Activated CD8-positive, alpha-beta memory T cell treated with anti-CD3 and anti-CD28 coated beads, Interleukin-2, amount 50 U/mL, for 1 hour (primary cell): ENCODE measurements around the gene TGM2.

Source experiments
- DNase-seq: peaks from one replicate; pipeline ENCODE4 v3.0.0-alpha.2; 2020; ENCODE audit errors: extremely low read depth

Gene TGM2

DNA sequence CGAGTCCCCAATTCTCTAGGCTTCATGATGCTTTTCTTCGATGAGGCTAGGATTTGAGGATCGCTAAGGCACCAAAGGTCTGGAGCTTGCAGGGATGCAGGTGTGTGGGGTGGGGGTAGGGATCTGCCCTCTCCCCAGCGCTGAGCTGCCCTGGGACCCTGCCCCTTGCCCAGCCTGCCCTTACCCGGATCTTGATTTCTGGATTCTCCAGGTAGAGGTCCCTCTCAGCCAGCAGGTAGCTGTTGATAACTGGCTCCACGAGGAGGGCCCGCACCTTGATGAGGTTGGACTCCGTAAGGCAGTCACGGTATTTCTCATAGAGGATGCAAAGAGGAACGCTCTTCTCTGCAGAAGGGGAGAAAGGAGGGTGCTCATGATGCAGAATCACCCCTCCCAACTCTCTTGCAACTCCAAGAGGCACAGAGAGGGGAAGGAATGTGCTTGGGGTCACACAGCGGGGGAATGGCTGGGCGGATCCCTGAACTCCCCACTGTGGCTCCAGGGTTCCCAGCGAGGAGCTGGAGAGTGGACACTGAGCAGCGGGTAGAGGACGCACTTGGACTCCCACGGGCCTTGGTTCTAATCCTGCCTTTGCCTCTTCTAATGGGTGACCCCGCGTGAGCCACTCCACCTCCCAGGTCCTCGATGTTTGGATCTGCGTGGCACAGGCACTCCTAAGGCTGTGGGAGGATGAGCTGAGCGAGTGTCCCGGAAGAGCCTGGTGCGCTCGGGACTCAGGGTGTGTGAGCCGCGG, 32.7 kb downstream of the TGM2 start:
- DNase-seq, result no peak

DNA sequence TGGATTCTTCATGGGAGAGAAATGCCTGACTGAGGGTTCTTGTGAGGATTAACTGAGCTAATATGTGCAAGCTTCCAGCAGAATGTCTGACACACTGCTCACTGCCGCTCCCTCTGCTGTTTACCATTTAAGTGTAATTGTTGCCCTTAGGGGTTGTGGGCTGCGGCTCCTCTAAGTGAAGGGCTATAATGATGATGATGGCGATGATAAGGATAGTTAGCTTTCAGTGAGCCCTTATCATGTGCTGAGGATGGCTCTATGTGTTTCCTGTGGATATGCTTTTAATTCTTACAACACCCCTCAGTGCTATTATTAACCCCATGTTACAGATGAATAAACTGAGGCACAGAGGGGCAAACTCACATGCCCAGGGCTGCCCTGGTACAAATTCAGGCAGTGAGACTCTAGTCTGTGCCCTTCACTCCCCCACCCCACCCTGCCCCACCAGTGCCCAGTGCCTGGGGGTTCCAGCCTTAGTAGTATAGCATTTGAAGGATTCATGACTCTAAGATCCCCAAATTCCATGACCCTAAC, 33.4 kb downstream of the TGM2 start:
- no peak for DNase-seq

DNA sequence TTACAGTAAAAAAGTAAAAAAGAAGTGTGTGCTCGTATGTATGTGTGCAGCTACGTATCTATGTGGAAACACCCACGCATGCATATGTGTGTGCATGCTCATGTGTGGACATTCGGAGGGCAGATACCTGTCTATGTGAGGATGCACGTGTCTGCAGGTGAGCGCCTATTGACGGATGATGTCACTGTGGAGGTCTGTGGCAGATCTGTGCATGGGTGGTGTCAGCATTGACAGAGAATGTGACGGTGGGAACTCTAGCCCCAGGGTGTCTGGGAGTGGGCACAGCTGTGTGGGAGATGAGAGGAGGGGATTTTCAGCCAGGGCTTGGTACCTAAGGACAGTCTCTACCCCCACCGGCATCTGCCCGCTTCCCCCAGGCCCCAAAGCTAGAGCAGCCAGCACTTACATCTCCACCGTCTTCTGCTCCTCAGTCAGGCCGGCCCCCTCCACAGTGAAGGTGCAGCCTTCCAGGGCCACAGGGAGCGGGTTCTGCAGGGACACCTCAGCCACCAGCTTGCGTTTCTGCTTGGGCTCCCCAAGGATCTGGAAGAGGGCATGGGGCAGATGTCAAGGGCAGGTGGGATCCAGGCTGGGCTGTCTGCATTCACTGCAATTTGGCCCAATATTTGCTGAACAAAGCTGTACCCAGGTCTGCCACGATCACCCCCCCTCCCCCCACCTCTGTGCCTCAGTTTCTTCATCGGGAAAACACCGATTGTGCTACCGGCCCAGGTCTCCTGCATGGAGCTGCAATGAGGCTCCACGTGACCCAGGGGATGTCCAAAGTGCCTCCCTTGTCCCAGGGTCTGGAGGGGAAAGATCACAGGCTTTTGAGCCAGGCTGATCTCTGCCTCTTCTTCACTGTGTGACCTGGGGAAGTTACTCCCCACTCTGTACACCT, 34.1 kb downstream of the TGM2 start:
- DNase-seq, result no peak

DNA sequence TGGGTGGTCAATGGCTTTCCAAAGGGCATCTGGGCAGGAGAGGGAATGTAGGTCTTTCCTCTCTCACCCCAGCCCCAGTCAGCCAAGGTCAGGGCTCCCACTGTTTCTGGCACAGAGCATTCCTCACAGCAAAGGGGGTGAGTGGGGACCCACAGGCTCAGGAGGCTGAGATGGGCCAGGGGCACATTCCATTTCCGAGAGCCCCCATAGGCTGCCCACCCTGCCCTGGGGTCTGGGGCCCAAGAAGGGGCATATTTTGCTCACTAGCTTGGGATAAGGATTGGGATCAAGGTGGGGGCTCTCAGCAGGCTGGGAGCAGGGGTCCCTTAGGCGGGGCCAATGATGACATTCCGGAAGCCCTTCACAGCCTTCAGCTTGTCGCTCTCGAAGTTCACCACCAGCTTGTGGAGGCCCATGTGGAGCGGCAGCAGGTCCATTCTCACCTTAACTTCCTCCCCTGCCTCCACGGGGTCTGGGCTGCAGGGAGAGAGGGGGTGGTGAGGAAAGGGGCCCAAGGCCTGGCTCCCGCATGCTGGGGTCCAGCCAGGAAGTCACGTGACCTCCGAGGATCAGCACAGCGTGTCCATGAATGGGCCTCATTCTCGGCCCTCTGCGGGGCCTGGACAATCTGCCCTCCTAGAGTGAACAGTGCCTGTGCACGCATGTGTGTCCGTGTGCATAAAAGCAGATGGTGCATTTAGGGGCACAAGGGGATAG, 35.0 kb downstream of the TGM2 start:
- DNase-seq, result no peak

DNA sequence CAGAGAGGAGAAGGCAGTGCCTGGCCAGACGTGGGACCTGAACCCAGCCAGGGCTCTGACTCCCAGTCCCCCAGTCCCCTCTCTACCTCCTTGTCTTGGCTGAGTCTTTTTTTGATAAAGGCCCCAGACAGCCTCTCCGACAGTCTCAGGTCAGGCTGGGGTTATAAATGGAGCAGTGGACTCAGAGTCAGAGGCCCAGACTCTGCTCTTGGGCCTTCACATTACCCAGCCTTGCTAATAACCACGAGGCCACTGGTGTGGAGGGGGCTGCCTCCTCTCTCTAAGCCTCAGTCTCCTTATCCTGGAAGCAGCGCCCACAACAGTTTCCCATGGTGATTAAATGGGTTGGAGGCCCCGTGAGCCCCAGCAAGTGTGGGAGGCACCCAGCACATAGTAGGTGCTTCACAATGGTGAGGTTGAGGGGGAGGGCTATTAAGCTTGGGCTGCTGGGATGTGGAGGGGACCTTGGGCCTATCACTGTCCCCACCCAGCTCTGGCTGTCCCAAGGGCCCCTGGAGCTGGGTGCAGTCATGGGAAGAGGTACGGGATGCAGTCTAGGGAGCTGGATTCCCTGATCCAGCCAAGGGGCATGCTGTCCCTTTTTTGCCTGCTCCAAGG, 35.7 kb downstream of the TGM2 start:
- DNase-seq, result no peak

DNA sequence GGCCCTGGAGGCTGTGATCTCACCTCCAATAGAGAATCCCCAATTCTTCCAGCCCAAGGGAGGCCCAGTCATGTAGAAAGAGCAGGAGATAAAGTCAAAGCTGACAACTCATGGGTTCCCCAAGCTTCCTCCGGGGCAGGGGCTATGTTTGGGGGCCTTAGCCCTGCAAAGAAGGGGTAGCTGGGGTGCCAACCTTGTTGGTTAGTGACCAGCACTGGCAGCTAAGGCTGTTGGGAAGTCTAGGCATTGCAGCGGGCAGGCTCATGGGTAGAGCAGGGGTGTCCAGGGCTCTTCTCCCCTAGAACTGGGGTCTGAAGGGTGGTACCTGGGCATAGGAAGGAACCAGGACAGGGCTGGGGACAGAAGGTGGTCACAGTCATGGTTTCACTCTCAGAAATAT, 36.4 kb downstream of the TGM2 start:
- DNase-seq, result no peak

DNA sequence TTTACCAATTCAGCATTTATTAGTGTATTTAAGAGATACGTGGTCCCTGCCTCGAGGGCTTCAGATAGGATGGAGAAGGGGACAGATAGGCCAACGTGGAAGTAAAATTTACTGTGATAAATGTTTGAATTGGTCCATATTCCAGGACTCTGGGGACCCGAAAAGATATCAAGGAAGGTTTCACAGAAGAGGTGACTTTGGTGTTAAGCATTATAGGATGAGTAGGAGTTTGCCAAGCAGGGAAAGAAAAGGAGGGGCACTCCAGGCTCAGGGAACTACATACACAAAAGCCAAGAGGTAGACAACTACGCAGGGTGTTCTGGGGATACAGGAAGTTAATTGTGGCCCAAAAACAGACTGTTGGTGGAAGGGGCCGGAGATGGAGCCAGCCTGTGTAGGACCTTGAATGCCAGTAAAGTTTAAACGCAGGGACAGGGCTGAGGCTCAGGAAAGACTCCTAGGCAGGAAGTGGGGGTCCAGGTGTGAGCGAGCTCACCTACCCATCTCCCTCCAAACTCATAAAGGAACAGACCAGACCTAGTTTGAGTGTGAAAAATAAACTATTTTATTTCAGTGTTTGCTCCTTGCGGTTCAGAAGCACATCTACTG, 37.0 kb downstream of the TGM2 start:
- DNase-seq, result no peak

DNA sequence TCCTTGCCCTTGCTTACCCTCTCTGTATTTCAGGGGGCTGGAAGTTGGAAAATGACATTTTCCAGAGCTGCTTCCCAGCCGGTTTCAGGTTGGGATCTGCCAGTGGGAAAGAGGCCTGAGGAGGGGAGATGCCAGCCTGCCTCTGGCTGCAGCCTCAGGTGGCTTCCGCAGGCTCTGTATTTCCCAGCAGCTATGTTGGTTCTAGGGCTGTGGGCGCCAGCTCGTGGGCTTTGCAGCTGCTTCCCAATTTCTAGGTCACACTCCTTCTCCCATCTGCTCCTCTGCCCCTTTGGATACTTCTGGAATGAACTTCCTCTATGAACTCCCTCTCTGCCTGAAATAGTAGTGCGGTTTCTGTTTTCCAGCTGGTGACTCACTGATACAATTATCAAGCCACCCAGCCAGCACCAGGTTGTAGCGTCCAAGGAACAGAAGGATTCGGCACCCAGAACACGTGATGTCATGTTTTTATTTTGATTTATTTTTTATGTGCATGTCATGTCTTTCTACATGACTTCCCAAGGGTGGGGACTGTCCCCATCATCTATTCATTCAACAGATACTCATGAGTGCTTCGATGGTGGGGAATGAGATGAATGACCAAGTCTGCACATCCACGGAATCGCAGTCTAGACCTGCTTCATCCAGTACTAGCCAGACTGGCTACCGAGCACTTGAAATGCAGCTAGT, 38.0 kb downstream of the TGM2 start:
- DNase-seq, result no peak

DNA sequence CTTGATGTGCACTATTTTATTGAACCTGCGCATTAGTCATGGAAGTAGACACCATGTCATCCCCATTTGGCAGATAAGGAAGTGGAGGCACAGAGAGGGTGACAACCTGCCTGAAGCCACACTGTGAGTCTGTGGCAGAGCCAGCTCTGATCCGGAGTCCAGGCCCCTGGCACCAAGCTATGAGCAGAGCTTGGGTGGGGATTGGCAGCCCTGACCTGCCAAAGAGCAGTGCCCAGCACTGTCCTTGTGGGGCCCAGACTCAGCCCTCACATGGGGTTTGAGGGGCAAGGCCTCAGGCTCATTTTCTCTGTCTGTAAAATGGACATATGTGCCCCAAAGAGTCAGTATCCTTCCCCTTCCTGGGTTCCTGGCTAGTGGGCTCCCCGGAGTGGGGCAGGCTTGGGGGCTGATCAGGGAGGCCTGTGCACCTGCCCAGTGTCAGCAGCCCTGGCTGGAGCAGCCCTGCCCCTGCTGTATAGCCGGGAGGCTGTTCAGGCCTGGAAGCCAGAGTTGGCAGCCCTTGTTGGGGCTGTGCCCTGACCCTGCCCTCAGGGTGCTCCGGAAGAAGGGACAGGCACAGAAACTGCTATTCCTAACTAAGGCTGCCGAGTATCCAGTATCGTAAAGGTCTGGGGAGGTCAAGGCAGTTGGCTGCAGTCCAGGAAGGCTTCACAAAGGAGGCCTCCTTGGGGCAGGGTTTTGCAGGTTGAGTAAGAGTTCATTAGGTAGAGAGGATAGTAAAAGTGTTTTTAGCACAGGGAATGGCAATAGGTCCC, 38.7 kb downstream of the TGM2 start:
- no peak for DNase-seq

DNA sequence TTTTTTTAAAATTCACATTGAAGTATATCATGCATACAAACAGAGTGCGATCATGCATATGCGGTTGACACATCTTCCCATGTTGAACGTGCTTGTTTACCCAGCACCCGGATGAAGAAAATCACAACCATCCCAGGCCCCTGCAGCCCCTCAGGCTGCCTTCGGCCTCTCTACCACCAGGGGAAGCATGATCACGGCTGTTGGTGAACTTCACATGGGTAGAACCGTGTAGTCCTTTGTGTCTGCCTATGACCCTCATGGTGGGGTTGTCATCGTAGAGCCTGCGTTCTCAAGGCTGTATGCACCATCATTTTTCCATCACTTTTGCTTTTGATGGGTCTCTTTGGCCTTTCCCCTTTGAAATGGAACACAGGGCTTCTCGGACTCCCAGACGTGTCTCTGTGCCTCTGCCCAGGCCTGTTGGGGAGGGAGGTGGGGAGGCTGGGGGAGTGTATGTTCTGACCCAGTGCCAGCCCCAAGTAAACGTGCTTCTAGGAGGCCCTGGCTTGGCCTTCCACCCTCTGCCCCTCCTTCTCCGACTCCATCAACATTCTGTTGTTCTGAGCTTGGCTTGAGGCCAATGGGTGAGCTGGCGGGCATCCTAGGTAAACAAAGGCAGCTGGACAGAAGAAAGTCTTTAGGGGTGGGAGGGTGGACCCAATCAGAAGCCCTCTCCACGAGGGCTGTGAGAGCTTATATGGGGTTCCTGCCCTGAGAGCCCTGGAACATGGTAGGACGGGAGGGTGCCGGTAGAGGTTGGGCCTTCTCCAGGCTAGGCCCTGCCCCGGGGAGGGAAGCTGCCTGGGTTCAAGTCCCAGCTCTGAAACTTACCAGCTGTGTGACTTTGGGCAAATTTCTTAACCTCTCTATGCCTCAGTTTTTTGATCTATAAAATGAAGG, 39.7 kb downstream of the TGM2 start:
- no peak for DNase-seq

DNA sequence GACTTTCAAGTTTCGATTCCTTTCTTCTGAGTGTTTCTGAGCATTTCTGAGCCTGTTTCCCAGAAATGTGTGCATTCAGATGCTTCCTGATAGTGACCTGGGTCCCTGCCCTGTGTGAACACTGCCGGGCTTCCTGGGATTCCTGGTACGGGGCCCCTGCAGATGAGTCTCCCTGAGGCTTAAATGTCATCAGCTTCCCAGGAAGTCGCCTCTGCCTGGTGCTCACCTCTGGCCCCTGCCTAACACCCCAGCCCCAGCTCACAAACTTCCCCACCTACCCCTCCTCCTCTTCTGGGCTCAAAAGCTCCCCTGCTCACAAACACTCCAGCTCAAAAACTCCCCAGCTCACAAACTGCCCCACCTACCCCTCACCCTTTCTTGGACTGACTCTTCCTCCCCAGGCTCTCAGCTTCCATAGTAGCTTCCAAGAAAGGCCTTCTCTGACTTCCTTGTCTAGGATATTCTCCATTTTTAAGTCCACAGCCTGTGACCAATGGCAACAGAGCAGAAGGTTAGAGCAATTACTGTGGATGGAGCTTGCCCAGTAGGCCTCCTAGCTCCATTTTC, 42.0 kb downstream of the TGM2 start:
- DNase-seq, result no peak

DNA sequence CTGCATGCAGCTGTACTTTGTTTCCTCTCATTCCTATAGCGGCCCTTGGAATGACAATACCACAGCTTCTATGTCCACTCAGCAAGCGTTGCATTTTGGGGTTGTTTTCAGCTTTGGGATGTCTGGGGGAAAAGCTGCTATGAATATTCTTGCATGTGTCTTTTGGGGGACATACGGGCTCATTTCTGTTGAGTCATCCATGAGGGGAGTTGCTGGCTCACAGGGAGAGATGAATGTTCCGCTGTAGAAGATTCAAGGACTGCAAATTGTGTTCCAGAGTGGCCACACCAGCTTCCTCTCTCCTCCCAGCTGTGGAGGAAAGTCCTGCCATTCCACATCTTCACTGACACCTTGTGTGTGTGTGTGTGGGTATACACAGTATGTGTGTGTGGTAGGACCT, 43.3 kb downstream of the TGM2 start:
- no peak for DNase-seq

DNA sequence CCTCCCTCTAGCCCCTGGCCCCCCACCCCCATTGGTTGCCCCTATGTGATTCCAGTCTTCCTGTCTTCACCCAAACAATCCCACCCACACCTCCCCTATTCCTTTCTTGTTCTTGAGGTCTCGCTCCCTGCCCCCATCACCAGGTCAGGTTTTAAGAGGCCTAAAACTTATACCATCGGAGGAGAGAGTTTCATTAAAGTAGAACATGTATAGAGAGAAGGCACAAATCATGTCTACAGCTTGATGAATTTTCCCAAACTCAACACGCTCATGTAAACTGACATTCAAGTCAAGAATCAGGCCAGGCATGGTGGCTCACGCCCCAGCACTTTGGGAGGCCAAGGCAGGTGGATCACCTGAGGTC, 44.5 kb downstream of the TGM2 start:
- DNase-seq, result no peak

DNA sequence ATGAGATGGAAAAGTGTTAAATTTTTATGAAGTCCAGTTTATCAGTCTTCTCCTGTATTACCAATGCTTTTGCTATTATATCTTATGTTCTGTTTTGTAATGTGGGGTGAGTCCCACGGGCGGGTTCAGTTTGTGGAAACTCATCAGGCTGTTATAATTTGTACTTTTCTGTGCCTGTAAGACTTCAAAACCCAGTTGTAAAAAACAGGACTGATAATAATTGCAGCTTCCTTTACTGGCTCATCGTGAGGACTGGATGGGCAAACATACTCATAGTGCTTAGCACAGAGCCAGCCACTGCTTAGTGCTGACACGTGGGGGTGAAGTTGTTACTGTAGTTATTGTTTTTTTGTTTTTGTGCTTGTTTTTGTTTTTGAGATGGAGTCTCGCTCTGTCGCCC, 45.6 kb downstream of the TGM2 start:
- no peak for DNase-seq

DNA sequence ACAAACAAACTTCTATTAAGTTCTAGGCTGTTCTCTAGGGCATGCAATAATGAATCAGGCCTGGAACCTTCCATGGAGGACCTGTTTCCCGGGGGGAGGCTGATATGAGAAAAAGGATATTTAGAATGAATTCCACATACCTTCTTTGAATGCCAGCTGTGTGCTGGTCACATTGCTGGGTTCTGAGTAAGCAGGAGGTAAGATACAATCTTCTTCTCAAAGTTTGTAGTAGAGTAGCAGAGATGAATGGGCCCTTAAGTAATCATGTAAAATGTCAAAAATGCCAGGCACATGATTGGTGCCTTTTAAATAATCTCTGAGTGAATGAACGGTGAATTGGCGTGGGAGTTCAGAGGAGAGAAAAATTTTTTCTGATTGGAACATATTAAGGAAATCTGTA, 47.4 kb downstream of the TGM2 start:
- no peak for DNase-seq

DNA sequence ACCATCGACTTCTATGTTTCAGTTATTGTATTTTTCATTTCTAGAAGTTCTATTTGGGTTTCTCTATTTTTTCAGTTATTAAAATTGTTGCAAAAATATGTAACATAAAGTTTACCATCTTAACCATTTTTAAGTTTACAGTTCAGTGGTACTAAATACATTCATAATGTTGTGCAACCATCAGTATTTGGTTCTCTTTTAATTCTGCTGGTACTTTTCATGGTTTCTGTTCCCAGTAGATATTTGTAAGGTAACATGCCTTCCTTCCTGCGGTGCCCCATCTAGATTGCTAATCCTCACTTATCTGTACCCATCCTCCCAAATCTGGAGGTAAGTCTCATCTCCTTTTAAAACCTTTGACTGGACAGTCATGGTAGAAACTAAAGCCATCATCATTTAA, 47.9 kb downstream of the TGM2 start:
- DNase-seq, result no peak

DNA sequence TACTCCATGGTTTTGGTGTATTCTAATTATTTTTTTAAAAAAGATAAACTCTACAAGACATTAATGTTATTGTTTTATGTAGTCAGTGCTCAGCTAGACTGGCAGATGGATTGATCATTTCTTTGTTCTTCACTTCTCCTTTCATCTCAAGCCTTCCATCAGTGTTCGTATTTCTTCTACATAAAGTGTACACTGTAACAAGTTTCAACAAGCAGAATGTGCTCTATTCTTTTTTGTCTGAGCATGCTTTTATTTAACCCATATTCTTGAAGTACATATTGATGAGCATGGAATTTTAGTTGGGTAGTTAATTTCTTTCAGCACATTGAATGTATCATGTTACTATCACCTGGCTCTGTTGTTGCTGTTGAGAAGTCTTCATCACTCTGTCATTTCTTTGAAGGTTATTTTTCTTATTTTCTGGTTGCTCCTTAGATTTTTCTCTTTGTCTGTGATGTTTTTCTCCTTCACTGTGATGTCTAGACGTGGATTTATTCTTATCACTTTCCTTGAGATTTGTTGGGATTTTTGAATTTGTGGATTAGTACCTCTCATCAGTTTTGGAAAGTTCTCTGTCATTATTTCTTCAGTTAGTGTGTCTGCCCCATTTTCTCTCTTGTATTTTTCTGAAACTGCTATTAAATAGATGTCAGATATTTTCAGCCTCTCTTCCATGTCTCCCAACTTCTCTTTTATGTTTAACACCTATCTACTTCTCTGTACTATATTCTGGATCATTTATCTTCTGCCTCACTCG, 48.5 kb downstream of the TGM2 start:
- no peak for DNase-seq

DNA sequence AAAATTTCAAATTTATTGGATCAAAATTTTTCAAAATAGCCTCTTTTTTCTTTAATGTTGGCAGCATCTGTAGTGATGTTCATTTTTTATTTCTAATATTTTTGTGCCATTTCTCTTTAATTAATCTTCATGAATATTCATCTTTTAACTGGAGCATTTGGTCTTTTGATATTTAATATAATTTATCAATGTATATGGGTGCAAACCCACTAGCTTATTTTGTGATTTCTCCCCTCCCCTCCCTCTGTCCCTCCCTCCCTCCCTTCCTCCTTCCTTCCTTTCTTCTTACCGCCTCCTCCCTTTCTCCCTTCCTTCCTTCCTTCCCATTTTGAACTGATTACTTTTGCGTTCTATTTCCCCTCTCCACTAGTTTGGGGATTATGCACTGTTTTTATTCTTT, 49.2 kb downstream of the TGM2 start:
- no peak for DNase-seq
